Activated CD8-positive, alpha-beta T cell treated with anti-CD3 and anti-CD28 coated beads for 36 hours (primary cell): ENCODE data around the gene CIB4. TPM values are rescaled to one million over a fixed set of nuclear protein-coding genes. Genes with fewer than 3 reads are reported as not detected.

Experiments
- ATAC-seq: fragments of 200-7000 bp; cut with Tn5 transposase; one replicate; pipeline ENCODE4 v1.10.0; 2021; ENCODE audit warnings: mild to moderate bottlenecking, moderate library complexity
- CTCF ChIA-PET: fragments of 350-600 bp; sonication (Branson Sonifier 250); formaldehyde crosslinking; loops from one replicate; lab custom pipeline; 2021; ENCODE audit warnings: antibody characterized with exemption; lab: Charles Lee
- POLR2A ChIA-PET: fragments of 350-600 bp; sonication (Branson Sonifier 250); formaldehyde crosslinking; loops from one replicate; lab custom pipeline; 2021; ENCODE audit warnings: antibody characterized with exemption; lab: Charles Lee
- DNase-seq: peaks from one replicate; pipeline ENCODE4 v3.0.0-alpha.2; 2020
- H3K27ac Mint-ChIP-seq: one replicate; pipeline ENCODE4 v1.8.0; 2021; ENCODE audit warnings: mild to moderate bottlenecking, mixed read lengths
- H3K27me3 Mint-ChIP-seq: one replicate; pipeline ENCODE4 v1.8.0; 2021; ENCODE audit warnings: mixed read lengths
- H3K36me3 Mint-ChIP-seq: one replicate; pipeline ENCODE4 v1.8.0; 2021; ENCODE audit warnings: low read depth, mixed read lengths
- H3K4me1 Mint-ChIP-seq: one replicate; pipeline ENCODE4 v1.8.0; 2021; ENCODE audit warnings: low read depth, mixed read lengths
- H3K4me3 Mint-ChIP-seq: one replicate; pipeline ENCODE4 v1.8.0; 2021; ENCODE audit warnings: mild to moderate bottlenecking, moderate library complexity, mixed read lengths
- H3K9me3 Mint-ChIP-seq: one replicate; pipeline ENCODE4 v1.8.0; 2021; ENCODE audit warnings: mixed read lengths
- intact Hi-C: fragments of 100-400 bp; cut with micrococcal nuclease; formaldehyde crosslinking; loops from one replicate; pipeline ENCODE4 v1.10.0; 2022
- total RNA-seq, 2 experiments: library from RNA; stranded (reverse); gene quantifications; one replicate each; pipeline ENCODE4 v1.2.3, GENCODE V29; 2021
- TF ChIP-seq, protein P1 (sequence below): fragments of 200-600 bp; IDR thresholded peaks from one replicate; pipeline ENCODE4 v1.8.0; 2022; ENCODE audit warnings: antibody characterized with exemption, mild to moderate bottlenecking

Gene CIB4
- total RNA-seq, 2 experiments from 2014 or later: not detected

DNA sequence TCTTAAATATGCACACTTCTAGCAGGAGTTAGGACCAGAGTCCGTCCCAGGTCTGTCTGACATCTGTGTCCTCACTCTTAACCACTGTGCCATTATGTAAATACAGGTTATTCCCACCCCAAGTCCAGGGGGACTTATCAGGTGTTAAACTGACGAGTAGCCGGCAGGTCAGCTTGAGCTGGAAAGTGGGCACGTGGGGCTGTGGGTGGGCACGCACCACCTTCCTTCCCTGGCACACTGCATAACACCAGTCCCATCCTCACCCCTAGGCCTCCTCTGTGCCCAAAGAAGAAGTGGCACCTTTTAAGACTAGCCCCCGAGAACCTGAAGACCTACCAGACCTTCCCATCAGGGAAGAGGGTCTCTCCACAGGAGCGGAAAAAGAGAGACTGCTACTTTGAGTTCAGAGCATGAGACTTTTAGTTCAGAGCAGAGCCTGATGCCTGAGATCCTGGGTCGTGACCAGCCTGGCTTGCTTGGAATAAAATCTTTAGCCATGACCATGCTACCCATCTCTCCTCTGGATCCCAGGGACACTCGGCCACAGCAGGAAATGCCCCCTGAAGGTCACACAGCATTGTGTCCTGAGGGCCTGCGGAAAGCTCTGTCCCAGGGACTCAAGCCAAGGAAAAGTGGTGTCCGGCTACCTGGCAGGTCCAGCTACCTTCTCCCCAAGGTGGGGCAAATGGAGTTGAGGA is 62.0 kb downstream of the CIB4 start:
- ATAC-seq: no peak
- Mint-ChIP-seq H3K9me3 (no peaks in the 10 kb centered on the region), H3K4me3 (no peak overlapping the region), H3K4me1 (no peaks in the 10 kb centered on the region), H3K36me3 (no peaks in the 10 kb centered on the region), H3K27ac (no peak overlapping the region), H3K27me3 (peaks cover 17% of the 10 kb centered on the region)
- no peak for DNase-seq
- ChIA-PET CTCF (interaction anchor here (0.8 to 4.4 kb wide), 14 partner anchors 9 to 432 kb away, joined by 3 to 42 read pairs (median 8); no protein-coding TSS in a partner anchor), POLR2A (interaction anchor here (0.6 kb wide), 1 partner anchor 133 kb away, joined by 3 read pairs; no protein-coding TSS in a partner anchor)
- intact Hi-C loops: loop anchor here (5.0 kb wide), 1 partner anchor 77 kb away; no protein-coding TSS in a partner anchor
- TF ChIP-seq, protein P1, sequence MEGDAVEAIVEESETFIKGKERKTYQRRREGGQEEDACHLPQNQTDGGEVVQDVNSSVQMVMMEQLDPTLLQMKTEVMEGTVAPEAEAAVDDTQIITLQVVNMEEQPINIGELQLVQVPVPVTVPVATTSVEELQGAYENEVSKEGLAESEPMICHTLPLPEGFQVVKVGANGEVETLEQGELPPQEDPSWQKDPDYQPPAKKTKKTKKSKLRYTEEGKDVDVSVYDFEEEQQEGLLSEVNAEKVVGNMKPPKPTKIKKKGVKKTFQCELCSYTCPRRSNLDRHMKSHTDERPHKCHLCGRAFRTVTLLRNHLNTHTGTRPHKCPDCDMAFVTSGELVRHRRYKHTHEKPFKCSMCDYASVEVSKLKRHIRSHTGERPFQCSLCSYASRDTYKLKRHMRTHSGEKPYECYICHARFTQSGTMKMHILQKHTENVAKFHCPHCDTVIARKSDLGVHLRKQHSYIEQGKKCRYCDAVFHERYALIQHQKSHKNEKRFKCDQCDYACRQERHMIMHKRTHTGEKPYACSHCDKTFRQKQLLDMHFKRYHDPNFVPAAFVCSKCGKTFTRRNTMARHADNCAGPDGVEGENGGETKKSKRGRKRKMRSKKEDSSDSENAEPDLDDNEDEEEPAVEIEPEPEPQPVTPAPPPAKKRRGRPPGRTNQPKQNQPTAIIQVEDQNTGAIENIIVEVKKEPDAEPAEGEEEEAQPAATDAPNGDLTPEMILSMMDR: no peak

DNA sequence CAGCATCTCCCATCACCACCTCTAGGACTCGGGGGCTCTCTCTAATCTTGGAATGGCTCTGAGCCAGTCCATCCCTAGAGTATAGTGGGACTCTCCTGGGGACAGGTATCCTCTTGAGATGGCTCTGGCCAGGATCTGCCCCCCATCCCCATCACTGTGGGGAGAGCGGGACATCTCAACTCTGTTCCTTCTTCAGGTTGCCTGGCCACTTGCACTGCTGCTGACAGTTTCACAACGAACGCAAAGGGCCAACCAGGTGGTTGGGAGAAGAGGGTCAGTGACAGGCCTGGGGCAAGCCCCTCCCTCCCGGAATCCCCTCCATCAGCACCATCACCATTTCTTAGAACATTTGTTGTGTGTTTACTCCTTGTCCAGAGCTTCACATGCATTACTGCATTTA is 62.6 kb downstream of the CIB4 start:
- Mint-ChIP-seq H3K4me1 (no peaks in the 10 kb centered on the region), H3K27me3 (peaks cover 14% of the 10 kb centered on the region), H3K36me3 (no peaks in the 10 kb centered on the region), H3K9me3 (no peaks in the 10 kb centered on the region), H3K4me3 (no peak overlapping the region), H3K27ac (no peak overlapping the region)
- intact Hi-C loops: loop anchor here (5.0 kb wide), 1 partner anchor 76 kb away; no protein-coding TSS in a partner anchor
- ATAC-seq (no peak), DNase-seq (no peak)
- ChIA-PET CTCF (interaction anchor here (0.6 to 4.4 kb wide), 36 partner anchors 10 to 431 kb away, joined by 3 to 42 read pairs (median 4); a partner anchor contains a TSS), POLR2A (interaction anchor here (0.6 kb wide), 1 partner anchor 133 kb away, joined by 3 read pairs; no protein-coding TSS in a partner anchor)
- TF ChIP-seq, protein P1: no peak

DNA sequence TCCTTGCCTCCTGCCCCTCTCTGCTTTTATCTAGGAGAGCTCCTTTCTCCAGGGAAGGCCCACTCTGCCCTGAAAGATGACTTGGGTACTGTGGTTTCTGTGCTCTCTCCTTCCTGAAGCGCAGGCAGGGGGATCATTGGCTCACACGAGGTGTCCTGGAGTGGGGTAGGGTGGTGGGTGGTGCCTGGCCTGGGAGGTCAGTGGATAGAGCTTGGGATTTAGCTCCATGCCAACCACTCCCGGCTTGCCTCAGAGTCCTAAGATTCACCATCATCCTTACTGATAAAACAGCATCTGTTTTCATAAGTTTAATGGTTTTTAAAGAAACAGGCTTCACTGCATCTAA is 63.1 kb downstream of the CIB4 start:
- TF ChIP-seq, protein P1: peak; percentile 7
- intact Hi-C loops: loop anchor here (5.0 kb wide), 1 partner anchor 76 kb away; no protein-coding TSS in a partner anchor
- H3K27me3 Mint-ChIP-seq: peaks cover 14% of the 10 kb centered on the region
- no peaks in the 10 kb centered on the region for H3K36me3 Mint-ChIP-seq
- no peak overlapping the region for H3K4me3 Mint-ChIP-seq
- no peak overlapping the region for H3K27ac Mint-ChIP-seq
- POLR2A ChIA-PET: interaction anchor here (0.9 kb wide), 1 partner anchor 60 kb away, joined by 3 read pairs; no protein-coding TSS in a partner anchor
- no peaks in the 10 kb centered on the region for H3K9me3 Mint-ChIP-seq
- DNase-seq: no peak
- CTCF ChIA-PET: interaction anchor here (0.6 to 4.4 kb wide), 43 partner anchors 10 to 617 kb away, joined by 3 to 42 read pairs (median 4); a partner anchor contains a TSS
- no peaks in the 10 kb centered on the region for H3K4me1 Mint-ChIP-seq
- ATAC-seq: peak; percentile 40

DNA sequence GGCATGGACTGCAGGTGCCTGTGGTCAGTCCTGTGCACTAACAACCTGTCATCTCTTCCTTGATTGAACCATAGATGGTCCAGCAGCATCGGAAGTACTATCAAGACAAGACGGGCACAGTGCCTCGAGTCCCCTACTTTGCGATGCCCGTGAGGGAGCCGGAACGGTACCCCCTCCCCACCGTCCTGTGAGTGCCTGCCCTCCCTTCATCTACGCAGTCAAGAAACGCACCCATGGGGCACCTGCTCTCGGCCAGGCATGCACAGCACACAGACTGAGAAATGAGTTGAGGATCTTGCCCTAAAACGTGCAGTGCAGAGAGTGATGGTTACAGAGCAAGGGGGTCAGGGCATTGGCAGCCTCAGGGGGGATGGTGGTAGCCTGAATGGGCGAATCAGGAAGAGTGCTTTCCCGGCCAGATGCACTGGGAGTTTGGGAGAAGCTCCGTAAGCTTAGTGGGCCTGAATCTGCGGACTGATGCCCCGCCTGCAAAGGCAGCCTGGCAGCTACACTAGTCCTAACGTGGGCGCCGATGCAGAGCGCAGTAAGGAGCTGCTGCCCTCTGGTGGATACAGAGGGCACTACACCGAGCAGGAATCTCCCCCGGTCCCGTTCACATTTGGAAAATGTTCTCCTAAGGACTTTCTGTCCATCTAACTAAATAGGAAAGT is 63.6 kb downstream of the CIB4 start:
- peak; percentile 78 for DNase-seq
- intact Hi-C loops: loop anchor here (5.0 kb wide), 1 partner anchor 75 kb away; no protein-coding TSS in a partner anchor
- POLR2A ChIA-PET: interaction anchor here (0.9 kb wide), 1 partner anchor 59 kb away, joined by 3 read pairs; no protein-coding TSS in a partner anchor
- CTCF ChIA-PET: interaction anchor here (0.6 to 4.4 kb wide), 46 partner anchors 11 to 625 kb away, joined by 3 to 42 read pairs (median 4); partner anchors contain the start of gene OTOF
- H3K4me3 Mint-ChIP-seq: no peak overlapping the region
- H3K27me3 Mint-ChIP-seq: peaks cover 14% of the 10 kb centered on the region
- ATAC-seq: peak; percentile 98
- TF ChIP-seq, protein P1: peak; percentile 98
- no peak overlapping the region for H3K27ac Mint-ChIP-seq
- no peaks in the 10 kb centered on the region for H3K9me3 Mint-ChIP-seq
- H3K4me1 Mint-ChIP-seq: no peaks in the 10 kb centered on the region
- H3K36me3 Mint-ChIP-seq: no peaks in the 10 kb centered on the region
